Pericardium fibroblast (primary cell): Measurements from ENCODE around the gene PTPRZ1. TPM values are rescaled to one million over a fixed set of nuclear protein-coding genes. Genes with fewer than 3 reads are reported as not detected.

Source experiments
- total RNA-seq: library from RNA; depleted of rRNA; stranded (reverse); fragments of >200 nt; gene quantifications from 2 replicates; pipeline ENCODE4 v1.2.3, GENCODE V29; 2015

The PTPRZ1 gene
- 0.34 and 2.7 TPM in 2 replicates for total RNA-seq

DNA sequence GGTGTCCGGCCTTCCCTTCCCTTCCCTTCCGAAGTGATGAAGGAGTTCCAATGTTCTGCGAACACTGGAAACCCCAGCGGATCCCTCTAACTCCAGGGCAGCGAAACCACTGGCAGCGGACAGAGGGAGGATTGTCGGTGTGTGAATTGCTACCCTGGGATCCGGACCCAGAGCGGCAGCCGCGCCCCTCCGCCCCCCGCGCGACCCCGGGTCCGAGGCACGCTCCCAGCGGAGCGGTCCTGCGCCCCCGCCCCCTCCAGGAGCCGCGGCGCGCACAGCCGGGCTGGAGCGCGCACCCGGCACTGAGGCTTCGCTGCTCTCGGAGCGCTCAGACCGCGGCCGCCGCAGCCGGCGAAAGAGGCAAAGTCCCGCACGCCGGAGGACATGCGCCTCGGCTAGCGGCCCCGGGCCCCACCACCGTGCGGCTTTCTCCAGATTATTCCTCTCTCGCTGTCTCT is at the start of gene PTPRZ1:
PTPRZ1 (plus strand) TSS at position 331 of the 458 bp plus-strand sequence. CDS start 339 bp downstream, outside the sequence.

